SK-N-SH (cell line): ENCODE measurements around the gene NDUFS6. TPM values are rescaled to one million over a fixed set of nuclear protein-coding genes. Genes with fewer than 3 reads are reported as not detected.

Source experiments
- CTCF ChIA-PET: fragments of 300-600, 350-600 bp; formaldehyde crosslinking; extraction: SDS; loops from one replicate; lab custom pipeline; 2021; lab: Yijun Ruan, JAX
- POLR2A ChIA-PET: fragments of 350-600 bp; sonication (Branson Sonifier 250); formaldehyde crosslinking; extraction: SDS; loops from one replicate; lab custom pipeline; 2020; ENCODE audit warnings: antibody characterized with exemption, inconsistent platforms; lab: Yijun Ruan, JAX
- DNase-seq: peaks from one replicate; pipeline ENCODE4 v3.0.0; 2012
- H2AFZ ChIP-seq: fragments of 200-600 bp; sonication (generic); 2 replicates; pipeline ENCODE4 v1.8.1; 2016; ENCODE audit warnings: antibody characterized with exemption, mild to moderate bottlenecking, low read depth
- H3F3A ChIP-seq: fragments of 200-600 bp; sonication (generic); replicated peaks from 2 replicates; pipeline ENCODE3; 2016; ENCODE audit warnings: antibody characterized with exemption, mild to moderate bottlenecking; ENCODE audit not compliant: insufficient read depth
- H3K27ac ChIP-seq, 2 experiments: fragments of 200-500 bp in 1 of 2; fragments of 200-600 bp in 1 of 2; sonication (Bioruptor generic) in 1 of 2; sonication (generic), shearing (Covaris generic) in 1 of 2; 2 replicates each; pipeline versions ENCODE4 v1.5.1 to v1.6.1; 2014 to 2016; ENCODE audit warnings: low read depth in 2 of 2, inconsistent platforms in 1 of 2, low read length in 1 of 2, mild to moderate bottlenecking in 1 of 2, mixed read lengths in 1 of 2
- H3K27me3 ChIP-seq: fragments of 200-600 bp; sonication (generic), shearing (Covaris generic); 2 replicates; pipeline ENCODE4 v1.6.1; 2016; ENCODE audit warnings: mixed run types; ENCODE audit not compliant: insufficient read depth
- H3K36me3 ChIP-seq, 2 experiments: fragments of 200-500 bp in 1 of 2; fragments of 200-600 bp in 1 of 2; sonication (Bioruptor generic) in 1 of 2; sonication (generic) in 1 of 2; replicated peaks in 1 of 2; 2 replicates each; pipeline versions ENCODE3 to v1.5.1; 2014 to 2016; ENCODE audit warnings: low read length in 1 of 2, mild to moderate bottlenecking in 1 of 2; ENCODE audit not compliant: insufficient read depth in 2 of 2, control insufficient read depth in 1 of 2
- H3K4me1 ChIP-seq, 2 experiments: fragments of 200-500 bp in 1 of 2; fragments of 200-600 bp in 1 of 2; sonication (Bioruptor generic) in 1 of 2; sonication (generic), shearing (Covaris generic) in 1 of 2; 2 replicates each; pipeline versions ENCODE4 v1.5.1 to v1.6.1; 2014 to 2016; ENCODE audit warnings: low read depth in 1 of 2, low read length in 1 of 2, mixed run types in 1 of 2; ENCODE audit not compliant: insufficient read depth in 2 of 2, control insufficient read depth in 1 of 2
- H3K4me2 ChIP-seq: fragments of 200-600 bp; sonication (generic), shearing (Covaris generic); 2 replicates; pipeline ENCODE4 v1.6.1; 2017; ENCODE audit warnings: mixed run types
- H3K4me3 ChIP-seq, 2 experiments: fragments of 200-500 bp in 1 of 2; fragments of 200-600 bp in 1 of 2; sonication (Bioruptor generic) in 1 of 2; sonication (generic), shearing (Covaris generic) in 1 of 2; 2 replicates each; pipeline versions ENCODE4 v1.5.1 to v1.8.1; 2014 to 2016; ENCODE audit warnings: low read depth in 2 of 2, inconsistent platforms in 1 of 2, low read length in 1 of 2, mild to moderate bottlenecking in 1 of 2, mixed read lengths in 1 of 2, moderate library complexity in 1 of 2
- H3K79me2 ChIP-seq: fragments of 200-600 bp; sonication (generic); 2 replicates; pipeline ENCODE4 v1.8.1; 2017; ENCODE audit warnings: mild to moderate bottlenecking; ENCODE audit not compliant: insufficient read depth
- H3K9ac ChIP-seq: fragments of 200-600 bp; sonication (generic); 2 replicates; pipeline ENCODE4 v1.6.1; 2017; ENCODE audit warnings: mixed run types
- H3K9me2 ChIP-seq: fragments of 200-600 bp; sonication (generic); 2 replicates; pipeline ENCODE4 v1.6.1; 2017; ENCODE audit warnings: mixed run types
- H3K9me3 ChIP-seq: fragments of 200-600 bp; sonication (generic); 2 replicates; pipeline ENCODE4 v1.6.1; 2017; ENCODE audit warnings: mixed run types, mild to moderate bottlenecking, moderate library complexity
- H4K20me1 ChIP-seq: fragments of 200-600 bp; sonication (generic); 2 replicates; pipeline ENCODE4 v1.6.1; 2017; ENCODE audit warnings: mild to moderate bottlenecking, mixed run types; ENCODE audit not compliant: insufficient read depth
- ELF1 ChIP-seq: IDR thresholded peaks from 2 replicates; pipeline ENCODE4 v1.4.0; 2012
- FOXJ3 ChIP-seq: sonication (generic); formaldehyde crosslinking; IDR thresholded peaks from 2 replicates; pipeline ENCODE4 v1.5.1; 2020; ENCODE audit warnings: mild to moderate bottlenecking, missing genetic modification reagents
- GATA2 ChIP-seq: sonication (generic); formaldehyde crosslinking; IDR thresholded peaks from 2 replicates; pipeline ENCODE4 v1.5.0; 2020; ENCODE audit warnings: mild to moderate bottlenecking, missing genetic modification reagents
- JUND ChIP-seq: IDR thresholded peaks from 2 replicates; pipeline ENCODE4 v1.4.0; 2012
- NFIC ChIP-seq: IDR thresholded peaks from 2 replicates; pipeline ENCODE4 v1.4.0; 2012; ENCODE audit warnings: borderline replicate concordance
- PBX3 ChIP-seq: IDR thresholded peaks from 2 replicates; pipeline ENCODE4; 2012
- POLR2AphosphoS5 ChIP-seq: IDR thresholded peaks from 2 replicates; pipeline ENCODE4 v1.6.1; 2012; ENCODE audit warnings: low read depth, low read length
- REST ChIP-seq: IDR thresholded peaks from 2 replicates; pipeline ENCODE4 v1.6.1; 2012; ENCODE audit warnings: mild to moderate bottlenecking, low read depth, low read length, moderate library complexity
- RXRA ChIP-seq: IDR thresholded peaks from 2 replicates; pipeline ENCODE4 v1.4.0; 2012; ENCODE audit warnings: low read depth, mild to moderate bottlenecking, borderline replicate concordance
- SIN3A ChIP-seq: IDR thresholded peaks from 2 replicates; pipeline ENCODE4 v1.6.1; 2012; ENCODE audit warnings: low read depth, mild to moderate bottlenecking, low read length, moderate library complexity, borderline replicate concordance
- SMC3 ChIP-seq: IDR thresholded peaks from 2 replicates; pipeline ENCODE4 v1.6.1; 2012; ENCODE audit warnings: low read depth, low read length, improper control_type of control experiment
- TEAD4 ChIP-seq: IDR thresholded peaks from 2 replicates; pipeline ENCODE4 v1.4.0; 2012; ENCODE audit warnings: mild to moderate bottlenecking, borderline replicate concordance; ENCODE audit not compliant: insufficient read depth
- USF1 ChIP-seq: IDR thresholded peaks from 2 replicates; pipeline ENCODE4 v1.4.0; 2012; ENCODE audit warnings: low read depth, borderline replicate concordance
- USF2 ChIP-seq: fragments of 150-350 bp; IDR thresholded peaks from 2 replicates; pipeline ENCODE4 v1.6.1; 2017; ENCODE audit warnings: antibody characterized with exemption, low read length, low read depth, borderline replicate concordance
- WGBS: methylation state at CpG from one replicate; pipeline ENCODE4 v1.1.6; 2017; ENCODE audit warnings: low lambda C conversion rate; 5-methylcytosine and 5-hydroxymethylcytosine counted together
- polyA plus RNA-seq, 3 experiments: library from polyadenylated mRNA; depleted of rRNA; stranded (reverse); fragments of >200 nt; gene quantifications; 2 replicates each; pipeline ENCODE4 v1.2.3, GENCODE V29; 2012

Gene NDUFS6
- polyA plus RNA-seq, 1 of the 3 experiments (the other 2 are of a cell fraction) = 316 TPM

GRCh38 chr5:1791176-1791575, 10.0 kb upstream of the NDUFS6 start:
- H2AFZ ChIP-seq = no peak overlapping the region
- H3K4me1 ChIP-seq = peaks cover 0 to 5% of the 10 kb centered on the region in 2 experiments; a peak in 1 of 4 replicates
- H3K4me2 ChIP-seq = no peak overlapping the region
- no peaks in the 10 kb centered on the region for H3K9me3 ChIP-seq
- H3K4me3 ChIP-seq = no peak overlapping the region
- no peaks in the 10 kb centered on the region for H3K9me2 ChIP-seq
- 64% methylated on average over 3 of the region's 3 CpGs for WGBS
- TF ChIP-seq TEAD4 = no peak
- TF ChIP-seq USF1 = no peak
- TF ChIP-seq RXRA = no peak
- no peak for TF ChIP-seq NFIC
- no peak for TF ChIP-seq JUND
- no peak for TF ChIP-seq FOXJ3 (CRISPR knock-in tag)
- no peak for TF ChIP-seq ELF1
- no peak for TF ChIP-seq SMC3
- TF ChIP-seq USF2 = no peak
- TF ChIP-seq POLR2AphosphoS5 = no peak
- no peak for TF ChIP-seq GATA2
- TF ChIP-seq PBX3 = no peak
- TF ChIP-seq SIN3A = no peak
- peaks cover 0 to 1% of the 10 kb centered on the region in 2 experiments for H3K36me3 ChIP-seq
- H4K20me1 ChIP-seq = no peaks in the 10 kb centered on the region
- ChIA-PET POLR2A (no interaction called here), CTCF (no interaction called here)
- H3F3A ChIP-seq = peaks cover 18% of the 10 kb centered on the region
- no peaks in the 10 kb centered on the region for H3K27me3 ChIP-seq
- no peak for DNase-seq
- no peak overlapping the region for H3K9ac ChIP-seq
- H3K79me2 ChIP-seq = no peaks in the 10 kb centered on the region
- no peak overlapping the region for H3K27ac ChIP-seq

- Histone ChIP-seq H3K9me2 (no peaks in the 10 kb centered on the region), H3F3A (peaks cover 18% of the 10 kb centered on the region), H2AFZ (no peak overlapping the region), H3K27me3 (no peaks in the 10 kb centered on the region), H3K27ac (no peak overlapping the region), H3K9ac (no peak overlapping the region), H3K4me2 (no peak overlapping the region), H3K36me3 (peaks cover 8 to 17% of the 10 kb centered on the region in 2 experiments), H3K4me3 (no peak overlapping the region), H4K20me1 (no peaks in the 10 kb centered on the region), H3K79me2 (no peaks in the 10 kb centered on the region; the same call in 1 of the 2 replicates), H3K4me1 (peaks cover 5% of the 10 kb centered on the region in 2 experiments; a peak in 2 of 4 replicates), H3K9me3 (no peaks in the 10 kb centered on the region)
- ChIA-PET CTCF (no interaction called here), POLR2A (no interaction called here)
- no peak for DNase-seq
- TF ChIP-seq NFIC (0 out of 2 replicates have a peak, but pooled peaks have one; percentile 17), REST (no peak)
- 79% methylated on average over 8 of the region's 8 CpGs for WGBS
Measured at GRCh38 chr5:1792842-1793266, 8.4 kb upstream of the NDUFS6 start.
